Stimulated activated naive B cell treated with anti-CD40 and anti-IgM and Interleukin-4, amounts not matched to agents 10 μg/mL and 1 μg/mL and 100 μg/mL, for 72 hours (primary cell): ENCODE measurements around the gene SLC49A3.
"Not testable (repeated sequence)": the region's sequence is repeated elsewhere in the genome, so short reads cannot be mapped to it uniquely, and the experiment has no call there.

Source experiments
- ATAC-seq, 2 donors: fragments of 150-1000 bp; cut with Tn5 transposase; replicated peaks; 2 replicates each; pipeline ENCODE4 v1.10.0; 2021; ENCODE audit warnings: moderate library complexity in 1 of 2
- DNase-seq: peaks from one replicate; pipeline ENCODE4 v3.0.0; 2021
- H3K27ac Mint-ChIP-seq: one replicate; pipeline ENCODE4 v1.8.0; 2022; ENCODE audit warnings: mild to moderate bottlenecking, mixed read lengths
- H3K27me3 Mint-ChIP-seq, 2 donors: one replicate each; pipeline ENCODE4 v1.8.0; 2022; ENCODE audit warnings: mixed read lengths in 2 of 2
- H3K36me3 Mint-ChIP-seq, 2 donors: one replicate each; pipeline ENCODE4 v1.8.0; 2022; ENCODE audit warnings: mixed read lengths in 2 of 2, mild to moderate bottlenecking in 1 of 2
- H3K4me1 Mint-ChIP-seq, 2 donors: one replicate each; pipeline ENCODE4 v1.8.0; 2022; ENCODE audit warnings: mixed read lengths in 2 of 2, mild to moderate bottlenecking in 1 of 2
- H3K4me3 Mint-ChIP-seq, 2 donors: one replicate each; pipeline ENCODE4 v1.8.0; 2022; ENCODE audit warnings: mild to moderate bottlenecking in 2 of 2, mixed read lengths in 2 of 2, moderate library complexity in 1 of 2
- H3K9me3 Mint-ChIP-seq, 2 donors: one replicate each; pipeline ENCODE4 v1.8.0; 2022; ENCODE audit warnings: mixed read lengths in 2 of 2, mild to moderate bottlenecking in 1 of 2

SLC49A3 gene

GRCh38 chr4:703336-704197 is 14.6 kb upstream of the SLC49A3 start:
- H3K27me3 Mint-ChIP-seq, result no peaks in the 10 kb centered on the region
- DNase-seq (no peak), ATAC-seq (no peak)
- no peak overlapping the region for H3K4me3 Mint-ChIP-seq
- peaks cover under 1 to 2% of the 10 kb centered on the region in 2 donors for H3K36me3 Mint-ChIP-seq
- peaks cover 22 to 49% of the 10 kb centered on the region in 2 donors for H3K4me1 Mint-ChIP-seq
- H3K27ac Mint-ChIP-seq, result peak overlapping the region; percentile 37
- no peaks in the 10 kb centered on the region for H3K9me3 Mint-ChIP-seq

DNA sequence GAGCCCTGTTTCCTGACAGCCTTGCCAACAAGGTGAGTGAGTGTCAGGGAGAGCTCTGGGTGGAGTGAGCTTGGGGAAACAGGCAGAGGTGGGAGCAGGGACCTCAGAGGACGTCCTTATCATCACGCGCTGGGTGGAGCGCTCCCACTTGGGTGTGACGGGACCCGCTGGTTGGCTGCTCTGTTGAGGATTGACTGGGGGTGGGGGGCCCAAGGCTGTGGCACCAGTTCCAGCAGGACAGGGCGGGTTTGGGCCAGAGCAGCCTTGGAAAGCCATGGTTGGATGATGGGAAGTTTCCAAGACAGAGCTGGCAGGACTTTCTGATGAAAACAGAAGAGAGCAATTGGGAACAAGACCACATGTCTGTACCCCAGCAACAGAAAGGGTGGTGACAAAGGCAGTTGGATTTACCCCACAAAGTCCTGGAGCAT is 13.7 kb upstream of the SLC49A3 start:
- H3K27me3 Mint-ChIP-seq, result no peaks in the 10 kb centered on the region
- DNase-seq, result no peak
- ATAC-seq, result no peak
- H3K9me3 Mint-ChIP-seq, result no peaks in the 10 kb centered on the region
- no peak overlapping the region for H3K4me3 Mint-ChIP-seq
- no peaks in the 10 kb centered on the region for H3K36me3 Mint-ChIP-seq
- H3K4me1 Mint-ChIP-seq, result peaks cover 22 to 43% of the 10 kb centered on the region in 2 donors
- no peak overlapping the region for H3K27ac Mint-ChIP-seq

- Mint-ChIP-seq H3K4me3 (no peak overlapping the region), H3K27me3 (no peaks in the 10 kb centered on the region), H3K9me3 (no peaks in the 10 kb centered on the region), H3K4me1 (peaks cover 21 to 35% of the 10 kb centered on the region in 2 donors), H3K27ac (no peak overlapping the region), H3K36me3 (no peaks in the 10 kb centered on the region)
- DNase-seq (no peak), ATAC-seq (no peak)
These were observed 11.8 kb upstream of the SLC49A3 start for GRCh38 chr4:700587-701264.

GRCh38 chr4:699816-700580 is 11.0 kb upstream of the SLC49A3 start:
- Mint-ChIP-seq H3K4me1 (peaks cover 18 to 30% of the 10 kb centered on the region in 2 donors), H3K9me3 (no peaks in the 10 kb centered on the region), H3K27ac (no peak overlapping the region), H3K4me3 (peak overlapping the region in 1 of 2 donors; percentile 46), H3K36me3 (no peaks in the 10 kb centered on the region), H3K27me3 (no peaks in the 10 kb centered on the region)
- no peak for ATAC-seq
- DNase-seq, result no peak

GRCh38 chr4:694341-694940 is 5.5 kb upstream of the SLC49A3 start:
- H3K9me3 Mint-ChIP-seq, H3K27ac Mint-ChIP-seq: not testable (repeated sequence)

DNA sequence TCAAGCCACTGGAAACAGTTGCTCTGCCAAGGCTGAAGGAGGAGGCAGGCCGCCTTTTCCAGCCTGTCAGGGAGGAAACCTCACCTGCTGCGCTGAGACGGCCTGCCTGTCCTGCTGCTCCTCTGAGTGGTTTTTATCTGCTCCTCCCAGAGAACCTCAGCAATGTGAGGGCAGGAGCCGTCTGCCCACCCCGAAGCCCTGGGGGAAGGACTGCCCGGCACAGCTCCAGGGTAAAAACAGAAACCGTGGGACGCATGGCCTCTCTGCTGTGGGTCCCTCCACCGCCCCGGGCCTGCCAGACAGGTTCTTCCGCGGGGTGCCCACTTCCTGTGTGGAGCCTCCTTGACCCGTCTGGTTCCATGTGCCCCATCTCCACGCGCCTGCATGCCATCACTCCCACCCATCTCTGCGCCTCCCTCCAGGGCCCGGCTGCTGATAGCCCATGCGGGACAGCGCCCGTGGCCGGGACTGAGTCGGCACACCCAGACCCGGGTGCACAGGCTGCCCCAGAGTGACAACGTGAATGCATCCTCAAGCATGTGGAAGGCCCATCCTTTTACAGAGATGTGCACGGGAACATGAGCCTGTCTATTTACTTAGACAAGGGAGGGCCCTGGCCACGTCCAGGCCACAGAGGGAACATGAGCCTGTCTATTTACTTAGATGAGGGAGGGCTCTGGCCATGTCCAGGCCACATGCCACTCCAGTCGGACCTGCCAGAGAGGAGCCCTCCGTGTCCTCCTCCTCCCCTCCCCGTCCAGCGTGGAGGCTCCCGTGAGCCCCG is 4.0 kb upstream of the SLC49A3 start:
- H3K4me1 Mint-ChIP-seq, result peaks cover 0 to 16% of the 10 kb centered on the region in 2 donors
- peaks cover 14 to 28% of the 10 kb centered on the region in 2 donors for H3K27me3 Mint-ChIP-seq
- no peak overlapping the region for H3K27ac Mint-ChIP-seq
- H3K9me3 Mint-ChIP-seq, result no peaks in the 10 kb centered on the region
- H3K36me3 Mint-ChIP-seq, result peaks cover 0 to 2% of the 10 kb centered on the region in 2 donors
- no peak for DNase-seq
- no peak overlapping the region for H3K4me3 Mint-ChIP-seq
- no peak for ATAC-seq

More at GRCh38 chr4:694341-694940, 5.5 kb upstream of the SLC49A3 start:
- H3K27me3 Mint-ChIP-seq, result peaks cover 9 to 20% of the 10 kb centered on the region in 2 donors
- peaks cover 8 to 19% of the 10 kb centered on the region in 2 donors for H3K4me1 Mint-ChIP-seq
- H3K36me3 Mint-ChIP-seq, DNase-seq, ATAC-seq, H3K4me3 Mint-ChIP-seq: not testable (repeated sequence)

GRCh38 chr4:689723-690122 is 772 bp upstream of the SLC49A3 start:
- H3K4me3 Mint-ChIP-seq, result peak overlapping the region; percentile 4 to 44
- ATAC-seq (no peak), DNase-seq (no peak)
- H3K27ac Mint-ChIP-seq, result no peak overlapping the region
- peaks cover 3 to 20% of the 10 kb centered on the region in 2 donors for H3K4me1 Mint-ChIP-seq
- H3K27me3 Mint-ChIP-seq, result peaks cover 24 to 46% of the 10 kb centered on the region in 2 donors
- H3K9me3 Mint-ChIP-seq, result no peaks in the 10 kb centered on the region
- H3K36me3 Mint-ChIP-seq, result peaks cover 0 to 2% of the 10 kb centered on the region in 2 donors

DNA sequence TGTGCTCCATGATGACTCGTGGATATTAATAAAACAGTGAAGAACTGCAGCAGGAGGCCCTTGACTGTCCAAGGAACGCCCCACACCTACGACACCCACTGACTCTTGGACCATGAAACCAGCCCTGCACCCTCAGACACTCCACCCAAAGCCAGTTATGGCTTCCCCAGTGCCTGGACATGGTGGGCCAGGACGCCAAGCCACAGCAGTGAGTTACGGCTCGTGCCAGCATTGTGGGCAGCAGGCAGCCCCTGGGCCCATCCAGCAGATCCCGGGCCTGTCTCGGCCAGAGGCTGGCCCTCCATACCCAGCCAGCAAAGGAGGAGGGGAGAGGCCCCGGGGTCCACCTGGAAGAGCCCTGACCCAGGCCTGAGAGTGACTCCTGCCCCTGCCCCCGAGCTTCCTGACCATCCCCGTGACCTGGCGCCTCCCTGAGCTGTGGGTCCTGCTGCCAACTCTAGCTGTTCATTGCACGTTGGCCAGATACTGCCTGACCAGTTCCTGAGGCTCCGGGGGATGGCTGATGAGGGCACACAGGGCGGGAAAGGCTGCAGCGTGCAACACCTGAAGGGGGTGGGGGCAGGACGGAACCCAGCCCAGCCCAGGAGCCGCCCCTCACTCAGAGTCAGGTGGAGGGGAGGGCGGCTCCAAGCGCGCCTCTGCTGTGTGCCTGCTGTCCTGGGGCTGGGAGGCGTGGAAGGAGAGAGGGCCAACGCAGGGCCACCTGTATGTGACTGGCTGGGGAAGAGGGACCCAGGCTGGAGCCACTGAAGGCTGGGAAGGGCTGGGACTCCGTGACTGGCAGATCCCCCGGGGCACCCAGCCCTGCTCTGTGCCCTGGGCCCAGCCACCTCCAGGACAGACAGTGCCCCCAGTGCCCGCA is 739 bp downstream of the SLC49A3 start:
- DNase-seq (no peak), ATAC-seq (peak; percentile 10 to 24)
- H3K4me3 Mint-ChIP-seq, result peak overlapping the region; percentile 25 to 65
- no peaks in the 10 kb centered on the region for H3K9me3 Mint-ChIP-seq
- H3K27ac Mint-ChIP-seq, result peak overlapping the region; percentile 83
- peaks cover 0 to 2% of the 10 kb centered on the region in 2 donors for H3K36me3 Mint-ChIP-seq
- H3K4me1 Mint-ChIP-seq, result peaks cover 3 to 20% of the 10 kb centered on the region in 2 donors
- H3K27me3 Mint-ChIP-seq, result peaks cover 24 to 48% of the 10 kb centered on the region in 2 donors

DNA sequence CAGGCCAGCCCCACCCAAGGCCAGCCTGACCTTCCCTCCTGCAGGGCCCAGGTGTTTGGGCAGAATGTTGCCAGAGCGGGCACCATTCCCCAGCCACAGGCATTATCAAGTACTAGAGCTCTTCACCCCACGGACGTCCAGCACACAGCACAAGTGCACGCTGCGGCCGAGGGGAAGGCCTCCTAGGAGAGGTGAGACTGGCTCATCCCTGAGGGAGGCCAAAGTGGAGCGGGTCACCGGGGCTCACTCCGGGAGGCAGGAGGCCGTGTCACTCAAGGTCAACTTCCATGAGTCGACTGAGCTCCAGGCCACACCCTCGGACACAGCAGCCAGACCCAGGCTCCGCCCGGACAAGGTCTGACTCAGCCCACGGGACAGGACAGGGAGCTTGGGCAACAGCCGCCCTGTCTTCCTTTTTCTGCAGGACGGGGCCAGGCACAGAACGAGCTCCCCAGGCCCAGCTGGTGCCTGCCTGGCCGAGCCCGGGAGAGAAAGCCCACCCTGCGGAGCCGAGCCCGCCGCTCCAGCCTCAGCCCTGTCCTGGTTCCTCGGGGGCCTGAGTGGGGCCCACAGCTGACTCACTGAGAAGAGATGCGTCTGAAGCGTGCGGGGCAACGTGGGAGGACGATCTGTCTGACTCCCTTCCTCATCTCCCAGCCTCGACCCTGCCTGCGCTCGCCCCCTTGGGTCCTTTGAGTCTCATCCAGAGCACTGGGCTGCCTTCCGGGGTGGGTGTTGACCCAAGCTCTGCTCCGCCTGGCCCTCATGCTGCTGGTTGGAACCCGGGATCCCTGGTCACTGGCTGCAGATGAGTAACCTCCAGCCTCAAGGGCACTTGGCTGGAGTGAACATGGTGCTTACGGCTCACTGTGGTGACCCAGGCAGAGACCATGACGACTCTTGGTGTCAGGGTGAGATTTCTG is 1.6 kb downstream of the SLC49A3 start:
- no peak for ATAC-seq
- Mint-ChIP-seq H3K4me3 (no peak overlapping the region), H3K27me3 (peaks cover 24 to 45% of the 10 kb centered on the region in 2 donors), H3K9me3 (no peaks in the 10 kb centered on the region), H3K4me1 (peaks cover 3 to 24% of the 10 kb centered on the region in 2 donors), H3K36me3 (peaks cover 0 to 2% of the 10 kb centered on the region in 2 donors), H3K27ac (peak overlapping the region; percentile 83)
- no peak for DNase-seq

DNA sequence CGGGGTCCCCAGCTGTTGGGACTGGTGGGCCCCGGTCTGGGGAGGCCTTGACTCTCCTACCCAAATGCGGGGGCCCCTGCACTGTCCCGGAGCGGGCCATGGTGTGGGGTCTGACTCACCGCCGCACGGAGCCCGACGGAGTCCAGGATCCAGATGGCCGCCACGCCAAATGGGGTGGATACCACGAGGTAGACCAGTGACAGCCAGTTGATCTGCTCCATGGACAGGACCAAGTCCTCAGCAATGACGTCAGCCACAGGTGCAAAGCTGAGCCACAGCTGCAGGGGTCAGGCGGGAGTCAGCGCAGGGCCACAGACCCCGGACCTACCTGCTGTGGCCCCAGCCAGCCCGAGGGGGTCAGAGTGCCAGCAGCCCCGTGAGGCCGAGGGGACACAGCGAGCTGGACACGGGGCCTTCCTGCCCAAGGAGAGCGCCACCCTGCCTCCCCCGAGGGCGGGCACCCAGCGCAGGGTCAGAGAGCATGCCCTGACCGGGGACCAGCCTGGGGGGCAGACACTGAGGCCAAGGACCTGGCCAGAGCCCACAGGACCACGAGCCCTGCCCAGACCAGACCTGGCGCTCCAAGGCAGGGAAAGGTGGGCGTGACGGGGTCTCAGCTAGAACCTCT is 2.4 kb downstream of the SLC49A3 start:
- ATAC-seq (no peak), DNase-seq (no peak)
- no peaks in the 10 kb centered on the region for H3K9me3 Mint-ChIP-seq
- H3K4me1 Mint-ChIP-seq, result peaks cover 3 to 24% of the 10 kb centered on the region in 2 donors
- H3K27ac Mint-ChIP-seq, result no peak overlapping the region
- peaks cover 20 to 45% of the 10 kb centered on the region in 2 donors for H3K27me3 Mint-ChIP-seq
- no peak overlapping the region for H3K4me3 Mint-ChIP-seq
- H3K36me3 Mint-ChIP-seq, result peaks cover 0 to 2% of the 10 kb centered on the region in 2 donors

DNA sequence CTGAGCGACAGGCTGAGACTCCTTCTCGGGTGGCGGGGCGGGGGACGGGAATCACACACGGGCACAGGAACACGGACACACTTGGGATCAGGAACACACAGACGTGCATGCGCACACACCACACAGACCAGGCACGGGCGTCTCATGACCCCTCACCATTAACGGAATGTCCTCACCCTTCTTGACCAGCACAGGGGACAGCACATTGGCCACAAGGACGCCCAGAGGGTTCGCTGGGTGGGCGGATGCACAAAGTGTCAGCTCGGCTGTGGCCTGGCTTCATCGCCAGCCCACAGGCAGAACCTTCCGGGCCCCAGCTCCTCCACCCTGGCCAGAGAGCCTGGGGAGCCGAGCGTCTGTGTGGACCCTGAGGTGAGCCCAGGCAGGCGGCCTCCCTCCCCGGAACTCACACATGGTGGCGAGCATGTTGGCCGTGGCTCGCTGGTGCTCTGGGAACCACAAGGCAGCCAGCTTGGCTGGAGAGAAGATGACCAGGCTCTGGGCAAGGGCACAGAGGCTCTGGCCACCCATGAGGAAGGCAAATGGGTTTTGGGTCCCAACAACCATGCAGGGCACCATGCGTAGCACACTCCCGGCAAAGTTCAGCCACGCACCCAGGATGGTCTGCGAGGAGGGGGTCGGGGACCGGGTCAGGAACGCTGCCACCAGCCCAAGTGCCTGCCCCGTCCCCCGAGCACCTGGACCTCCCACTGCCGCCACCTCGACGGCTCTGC is 3.1 kb downstream of the SLC49A3 start:
- Mint-ChIP-seq H3K4me3 (no peak overlapping the region), H3K4me1 (peaks cover 3 to 25% of the 10 kb centered on the region in 2 donors), H3K9me3 (no peaks in the 10 kb centered on the region), H3K27ac (peak overlapping the region; percentile 31), H3K27me3 (peaks cover 20 to 45% of the 10 kb centered on the region in 2 donors), H3K36me3 (peaks cover 0 to 2% of the 10 kb centered on the region in 2 donors)
- DNase-seq, result no peak
- ATAC-seq, result no peak
